Activated CD8-positive, alpha-beta memory T cell treated with anti-CD3 and anti-CD28 coated beads, Interleukin-2, amount 50 U/mL, for 4 hours (primary cell): ENCODE measurements around the gene UPF3A.
A peak's percentile ranks its signal among the peaks of the same experiment; 100 is the strongest.
"Not testable (repeated sequence)": the region's sequence is repeated elsewhere in the genome, so short reads cannot be mapped to it uniquely, and the experiment has no call there.

Experiments used
- DNase-seq: peaks from one replicate; pipeline ENCODE4 v3.0.0-alpha.2; 2020

The UPF3A gene

GRCh38 chr13:114264313-114264712 lies 17.1 kb upstream of the UPF3A start:
- not testable (repeated sequence) for DNase-seq

GRCh38 chr13:114264886-114265611 lies 16.4 kb upstream of the UPF3A start:
- DNase-seq = no peak

- no peak for DNase-seq
These were observed 15.2 kb upstream of the UPF3A start for GRCh38 chr13:114266241-114266640.

GRCh38 chr13:114268344-114269280 lies 12.8 kb upstream of the UPF3A start:
- DNase-seq = no peak

- DNase-seq = no peak
These were observed 12.1 kb upstream of the UPF3A start for GRCh38 chr13:114269281-114269770.

GRCh38 chr13:114272977-114273376 lies 8.4 kb upstream of the UPF3A start:
- DNase-seq = no peak

- DNase-seq = no peak
These were observed 6.1 kb upstream of the UPF3A start for GRCh38 chr13:114275304-114275703.

- DNase-seq = no peak
These were observed 2.3 kb upstream of the UPF3A start for GRCh38 chr13:114279146-114279545.

- no peak for DNase-seq
These were observed 1.5 kb upstream of the UPF3A start for GRCh38 chr13:114279758-114280355.

GRCh38 chr13:114282041-114282670 lies 755 bp downstream of the UPF3A start:
- peak; percentile 66 for DNase-seq

GRCh38 chr13:114283576-114283975 lies 2.2 kb downstream of the UPF3A start:
- DNase-seq = no peak

- no peak for DNase-seq
These were observed 3.3 kb downstream of the UPF3A start for GRCh38 chr13:114284680-114285079.

- no peak for DNase-seq
These were observed 3.9 kb downstream of the UPF3A start for GRCh38 chr13:114285166-114285808.

GRCh38 chr13:114286808-114287207 lies 5.4 kb downstream of the UPF3A start:
- no peak for DNase-seq

- no peak for DNase-seq
These were observed 6.8 kb downstream of the UPF3A start for GRCh38 chr13:114288157-114288591.

GRCh38 chr13:114296448-114296847 lies 15.0 kb downstream of the UPF3A start:
- no peak for DNase-seq

GRCh38 chr13:114296902-114297301 lies 15.5 kb downstream of the UPF3A start:
- no peak for DNase-seq

GRCh38 chr13:114298866-114299265 lies 17.5 kb downstream of the UPF3A start:
- no peak for DNase-seq

- DNase-seq = no peak
These were observed 18.4 kb downstream of the UPF3A start for GRCh38 chr13:114299604-114300305.

- DNase-seq = no peak
These were observed 22.4 kb downstream of the UPF3A start for GRCh38 chr13:114303700-114304327.
